Measurements from ENCODE around the gene OR4D10. TPM values are rescaled to one million over a fixed set of nuclear protein-coding genes. Genes with fewer than 3 reads are reported as not detected.

Gene OR4D10
- not detected in 5 replicates for total RNA-seq (2022; extraction: Qiagen RNA extraction)

GRCh38 chr11:59473015-59473414, at the start of gene OR4D10:
Gene OR4D10 (plus strand): TSS chr11:59473315. CDS start chr11:59477430, 4,115 bp downstream.

DNA sequence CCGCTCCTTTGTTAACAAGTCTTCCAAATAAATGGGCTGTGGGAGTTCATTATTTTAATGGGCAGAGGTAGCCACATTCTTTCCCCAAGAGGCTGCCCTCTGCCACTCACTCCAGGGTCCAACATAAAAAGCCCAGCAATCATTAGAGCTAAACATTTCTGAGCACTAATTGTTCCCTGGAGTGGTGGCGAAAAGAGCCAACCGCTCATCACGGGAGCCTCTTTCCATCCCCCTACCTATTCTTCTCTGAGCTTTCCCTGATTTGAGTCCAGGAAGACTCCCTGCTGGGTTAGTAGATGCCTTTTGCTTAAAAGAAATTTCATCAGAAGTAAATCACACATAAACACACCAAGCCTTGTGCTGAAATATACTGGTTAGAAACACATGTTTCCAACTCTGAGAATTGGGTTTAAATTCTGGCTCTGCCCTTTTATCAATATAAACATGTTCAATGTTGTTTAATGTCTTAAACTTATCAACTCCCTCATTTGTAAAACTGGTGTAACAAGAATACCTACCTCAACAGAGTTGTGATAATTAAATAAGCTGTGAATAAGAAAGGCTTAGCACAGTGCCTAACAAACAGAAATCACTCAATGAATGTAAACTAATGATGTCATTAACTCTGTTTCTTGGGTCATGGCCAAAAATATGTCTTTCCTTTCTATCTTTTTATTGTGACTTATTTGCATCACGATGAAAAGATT, 46.6 kb upstream of the OR4D10 start, which contains the start of gene OR5A2:
Gene OR5A2, minus strand, starts transcription at position 53 of the 707 bp plus-strand sequence. CDS start 3,460 bp downstream, outside the sequence.

DNA sequence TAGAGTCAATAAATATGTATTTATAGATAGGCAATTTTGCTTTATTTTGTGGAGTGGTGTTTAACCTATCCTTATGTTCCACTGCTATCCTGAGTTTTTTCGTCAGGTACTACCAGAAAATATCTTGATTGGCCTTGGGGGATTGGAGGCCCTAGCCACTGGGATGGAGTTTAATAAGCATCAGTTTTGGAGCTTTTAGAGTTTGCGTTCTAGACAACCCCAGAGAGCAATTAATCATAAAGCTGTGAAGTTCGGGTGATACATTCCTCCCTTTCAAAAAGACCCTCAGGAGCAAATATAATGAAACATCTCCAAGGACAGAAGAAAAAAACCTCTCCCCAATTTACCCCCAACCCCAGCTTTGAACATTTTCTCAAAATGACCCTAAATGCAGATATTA, 36.9 kb upstream of the OR4D10 start, which contains the start of gene OR5A1:
Gene OR5A1, plus strand, starts transcription at position 301 of the 400 bp plus-strand sequence. CDS start 6,700 bp downstream, outside the sequence.

DNA sequence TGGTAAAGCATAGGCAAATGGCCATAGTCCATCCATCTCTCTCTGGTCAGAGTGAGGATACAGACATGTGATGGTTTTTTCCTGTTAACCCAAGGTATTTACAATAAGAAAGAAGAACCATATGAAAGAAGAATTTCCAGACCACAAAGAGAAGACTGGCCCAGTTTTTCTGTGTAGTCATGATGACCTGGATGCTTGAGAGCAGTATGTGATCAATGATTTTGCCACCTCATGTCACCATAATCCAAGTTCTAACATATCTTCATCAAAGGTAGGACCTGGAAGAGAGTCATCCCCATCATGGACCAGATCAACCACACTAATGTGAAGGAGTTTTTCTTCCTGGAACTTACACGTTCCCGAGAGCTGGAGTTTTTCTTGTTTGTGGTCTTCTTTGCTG, 16.5 kb upstream of the OR4D10 start, which contains the start of gene OR4D6:
Gene OR4D6, plus strand, starts transcription at position 301 of the 400 bp plus-strand sequence. Its CDS starts 0 bp downstream, at position 301.

GRCh38 chr11:59503276-59503675, 30.2 kb downstream of the OR4D10 start, which contains the start of gene OR4D11:
Gene OR4D11 (plus strand): TSS chr11:59503576. CDS start chr11:59503576, 0 bp downstream.

DNA sequence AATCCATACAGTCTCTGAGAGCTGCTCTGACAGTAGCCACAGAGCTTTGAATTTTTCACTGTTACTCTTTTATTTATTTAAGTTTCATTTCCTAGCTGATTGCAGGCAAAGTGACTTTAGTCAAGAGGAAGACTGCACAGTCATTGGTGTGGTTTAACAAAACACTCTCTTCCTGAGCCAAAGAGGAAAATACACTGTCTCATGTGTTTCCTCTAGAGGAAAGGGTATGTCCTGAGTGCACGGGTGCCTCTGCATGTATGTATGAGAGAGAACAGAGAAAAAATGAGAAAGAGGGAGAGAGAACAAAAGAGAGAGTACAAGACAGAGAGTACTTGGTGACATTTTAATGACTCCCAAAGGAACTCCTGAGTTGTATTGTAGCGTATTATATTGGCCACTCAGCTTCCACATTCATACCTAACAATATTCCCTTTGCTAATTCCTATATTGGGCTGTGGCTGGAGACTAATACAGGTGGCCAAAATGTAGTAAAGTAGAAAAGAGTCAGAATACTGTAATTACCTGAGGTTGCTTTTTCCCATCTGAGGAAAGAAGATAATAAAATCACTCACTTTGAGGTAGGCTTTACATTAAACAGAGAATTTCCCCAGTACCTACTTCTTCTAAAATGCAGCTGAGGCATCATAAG, 38.0 kb downstream of the OR4D10 start, which contains the start of gene OR4D9:
Gene OR4D9, plus strand, starts transcription at position 599 of the 649 bp plus-strand sequence. CDS start 3,374 bp downstream, outside the sequence.

Other genes starting within 250 kb of the OR4D10 start
- not detected in 5 replicates for gene OR5AN1, start 114.4 kb upstream of the OR4D10 start, total RNA-seq (2022; extraction: Qiagen RNA extraction)
- not detected in 5 replicates for gene OR5A2, start 46.9 kb upstream of the OR4D10 start, total RNA-seq (2022; extraction: Qiagen RNA extraction)
- gene OR5A1, start 36.8 kb upstream of the OR4D10 start, total RNA-seq (2022; extraction: Qiagen RNA extraction) = not detected in 5 replicates
- gene OR4D6, start 16.4 kb upstream of the OR4D10 start, total RNA-seq (2022; extraction: Qiagen RNA extraction) = not detected in 5 replicates
- not detected in 5 replicates for gene OR4D11, start 30.3 kb downstream of the OR4D10 start, total RNA-seq (2022; extraction: Qiagen RNA extraction)
- gene OR4D9, start 38.2 kb downstream of the OR4D10 start, total RNA-seq (2022; extraction: Qiagen RNA extraction) = not detected in 5 replicates
- 25.1 to 29.9 TPM (median 27.1 TPM) in 5 replicates for gene OSBP, start 142.5 kb downstream of the OR4D10 start, total RNA-seq (2022; extraction: Qiagen RNA extraction)
- 40.0 to 47.9 TPM (median 46.0 TPM) in 5 replicates for gene PATL1, start 195.7 kb downstream of the OR4D10 start, total RNA-seq (2022; extraction: Qiagen RNA extraction)
- not detected in 5 replicates for gene OR10V1, start 240.5 kb downstream of the OR4D10 start, total RNA-seq (2022; extraction: Qiagen RNA extraction)

Data from A549 treated with CORT108297 at 1 μM for 4 hours (cell line).